Measurements from ENCODE around the gene NTM.

DNA sequence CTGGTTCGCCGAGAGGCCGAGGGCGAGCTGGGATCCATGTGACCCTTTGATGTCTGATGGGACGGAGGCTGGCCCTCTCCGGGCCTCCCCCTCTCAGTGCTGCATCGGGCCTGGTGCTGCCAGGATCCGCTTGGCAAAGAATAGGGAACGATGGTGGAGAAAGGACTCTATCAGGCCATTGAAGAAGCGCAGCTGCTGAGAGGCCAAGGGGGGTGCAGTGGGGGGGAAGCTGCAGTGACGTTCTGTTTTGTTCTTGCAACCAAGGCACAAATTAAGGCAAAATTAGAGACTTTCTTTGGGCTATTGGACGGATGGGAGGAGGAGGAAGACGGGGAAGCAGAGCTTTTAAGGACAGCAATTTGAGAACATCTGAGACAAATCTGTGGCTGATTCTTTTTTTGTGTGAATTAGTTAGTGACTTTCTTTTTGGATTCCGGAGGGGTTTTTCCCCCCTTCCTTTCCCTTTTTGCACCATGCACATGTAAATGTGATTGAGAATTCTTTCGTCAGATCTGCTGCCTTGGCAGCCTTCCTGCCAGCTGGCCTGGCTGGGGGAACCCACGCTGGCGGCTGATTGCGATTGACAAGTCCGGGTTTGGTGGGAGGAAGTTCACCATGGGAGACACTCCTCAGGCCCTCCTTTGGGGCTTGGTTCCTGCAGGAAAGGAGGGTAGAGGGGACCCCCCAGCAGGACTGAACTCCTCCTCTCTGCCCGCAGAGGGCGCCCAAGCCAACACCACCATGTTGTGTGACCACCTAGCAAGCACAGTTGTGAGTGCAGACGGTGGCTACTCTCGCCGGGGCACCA, 214.6 kb downstream of the NTM start:
- TF ChIP-seq, protein P1, sequence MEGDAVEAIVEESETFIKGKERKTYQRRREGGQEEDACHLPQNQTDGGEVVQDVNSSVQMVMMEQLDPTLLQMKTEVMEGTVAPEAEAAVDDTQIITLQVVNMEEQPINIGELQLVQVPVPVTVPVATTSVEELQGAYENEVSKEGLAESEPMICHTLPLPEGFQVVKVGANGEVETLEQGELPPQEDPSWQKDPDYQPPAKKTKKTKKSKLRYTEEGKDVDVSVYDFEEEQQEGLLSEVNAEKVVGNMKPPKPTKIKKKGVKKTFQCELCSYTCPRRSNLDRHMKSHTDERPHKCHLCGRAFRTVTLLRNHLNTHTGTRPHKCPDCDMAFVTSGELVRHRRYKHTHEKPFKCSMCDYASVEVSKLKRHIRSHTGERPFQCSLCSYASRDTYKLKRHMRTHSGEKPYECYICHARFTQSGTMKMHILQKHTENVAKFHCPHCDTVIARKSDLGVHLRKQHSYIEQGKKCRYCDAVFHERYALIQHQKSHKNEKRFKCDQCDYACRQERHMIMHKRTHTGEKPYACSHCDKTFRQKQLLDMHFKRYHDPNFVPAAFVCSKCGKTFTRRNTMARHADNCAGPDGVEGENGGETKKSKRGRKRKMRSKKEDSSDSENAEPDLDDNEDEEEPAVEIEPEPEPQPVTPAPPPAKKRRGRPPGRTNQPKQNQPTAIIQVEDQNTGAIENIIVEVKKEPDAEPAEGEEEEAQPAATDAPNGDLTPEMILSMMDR (IDR thresholded peaks at IDR 0.05): no peak
- TF ChIP-seq POLR2A (IDR thresholded peaks at IDR 0.05): no peak
